ENCODE data around the gene ADARB2.

Gene ADARB2

GRCh38 chr10:1211844-1212570 lies 525.3 kb downstream of the ADARB2 start:
- no peak overlapping the region for H3K4me3 ChIP-seq (ENCODE audit: low read depth, low read length)
- no peak for TF ChIP-seq CTCF (IDR thresholded peaks at IDR 0.05; ENCODE audit: borderline replicate concordance, insufficient read depth, low read depth, low read length)

- no peak overlapping the region for H3K4me3 ChIP-seq (ENCODE audit: low read depth, low read length)
- no peak for TF ChIP-seq CTCF (IDR thresholded peaks at IDR 0.05; ENCODE audit: borderline replicate concordance, insufficient read depth, low read depth, low read length)
Observed at GRCh38 chr10:1210667-1211066, 526.7 kb downstream of the ADARB2 start.

- no peak overlapping the region for H3K4me3 ChIP-seq (ENCODE audit: low read depth, low read length)
- no peak for TF ChIP-seq CTCF (IDR thresholded peaks at IDR 0.05; ENCODE audit: borderline replicate concordance, insufficient read depth, low read depth, low read length)
Observed at GRCh38 chr10:1209355-1209979, 527.9 kb downstream of the ADARB2 start.

GRCh38 chr10:1208366-1209311 lies 528.7 kb downstream of the ADARB2 start:
- no peak for TF ChIP-seq CTCF (IDR thresholded peaks at IDR 0.05; ENCODE audit: borderline replicate concordance, insufficient read depth, low read depth, low read length)

GRCh38 chr10:1206601-1207000 lies 530.7 kb downstream of the ADARB2 start:
- no peak for TF ChIP-seq CTCF (IDR thresholded peaks at IDR 0.05; ENCODE audit: borderline replicate concordance, insufficient read depth, low read depth, low read length)
- no peak overlapping the region for H3K4me3 ChIP-seq (ENCODE audit: low read depth, low read length)

More at GRCh38 chr10:1208366-1209311, 528.7 kb downstream of the ADARB2 start:
- H3K4me3 ChIP-seq (ENCODE audit: low read depth, low read length) = no peak overlapping the region

GRCh38 chr10:1206101-1206500 lies 531.2 kb downstream of the ADARB2 start:
- TF ChIP-seq CTCF (IDR thresholded peaks at IDR 0.05; ENCODE audit: borderline replicate concordance, insufficient read depth, low read depth, low read length) = no peak
- no peak overlapping the region for H3K4me3 ChIP-seq (ENCODE audit: low read depth, low read length)

Measured in GM12875 (cell line).